H1 (cell line): ENCODE results near the gene RBM6. TPM values are rescaled to one million over a fixed set of nuclear protein-coding genes. Genes with fewer than 3 reads are reported as not detected.

Experiments used
- CTCF ChIA-PET: fragments of 300-600 bp; sonication (Branson Sonifier 250); formaldehyde crosslinking; loops from one replicate; lab custom pipeline; 2021; ENCODE audit not compliant: partially characterized antibody; lab: Charles Lee
- POLR2A ChIA-PET: fragments of 300-600 bp; sonication (Branson Sonifier 250); formaldehyde crosslinking; loops from one replicate; lab custom pipeline; 2021; ENCODE audit warnings: inconsistent platforms; ENCODE audit not compliant: partially characterized antibody; lab: Charles Lee
- DNase-seq, 2 experiments: peaks; one replicate each; pipeline versions ENCODE4 v3.0.0 to v3.0.0-alpha.2; 2010 to 2022; ENCODE audit warnings: low spot score in 2 of 2, low read depth in 1 of 2, mixed read lengths in 1 of 2
- FAIRE-seq: peaks from 2 replicates; lab custom pipeline; 2011; peaks lifted over from hg19 to GRCh38; lab: Jason Lieb, UNC
- H2AFZ ChIP-seq: 2 replicates; pipeline ENCODE4 v1.8.1; 2012; ENCODE audit warnings: low read length, inconsistent platforms
- H2AK5ac ChIP-seq: 2 replicates; pipeline ENCODE4 v1.6.1; 2013; ENCODE audit warnings: low read depth, low read length
- H2BK120ac ChIP-seq: replicated peaks from 2 replicates; pipeline ENCODE3; 2013; ENCODE audit warnings: low read depth, low read length, inconsistent platforms
- H2BK12ac ChIP-seq: 2 replicates; pipeline ENCODE4 v1.6.1; 2013; ENCODE audit warnings: low read depth, low read length
- H2BK15ac ChIP-seq: 2 replicates; pipeline ENCODE4 v1.6.1; 2013; ENCODE audit warnings: low read length
- H2BK20ac ChIP-seq: 2 replicates; pipeline ENCODE4 v1.6.1; 2013; ENCODE audit warnings: low read length
- H2BK5ac ChIP-seq: 2 replicates; pipeline ENCODE4 v1.6.1; 2013; ENCODE audit warnings: low read depth, low read length
- H3K14ac ChIP-seq: 2 replicates; pipeline ENCODE4 v1.6.1; 2013; ENCODE audit warnings: inconsistent platforms; ENCODE audit not compliant: insufficient read length
- H3K18ac ChIP-seq: 2 replicates; pipeline ENCODE4 v1.6.1; 2013; ENCODE audit warnings: low read length; ENCODE audit errors: extremely low read depth
- H3K23ac ChIP-seq: 2 replicates; pipeline ENCODE4 v1.6.1; 2013; ENCODE audit warnings: inconsistent platforms; ENCODE audit not compliant: insufficient read length
- H3K23me2 ChIP-seq: 2 replicates; pipeline ENCODE4 v1.6.1; 2013; ENCODE audit warnings: low read depth, low read length
- H3K27ac ChIP-seq: 2 replicates; pipeline ENCODE4 v1.6.1; 2011; ENCODE audit warnings: low read depth, low read length, inconsistent platforms
- H3K27me3 ChIP-seq, 4 experiments: replicated peaks in 1 of 4; 1 replicate in 1 of 4; 2 replicates in 3 of 4; pipeline versions ENCODE4 v1.6.1 to v1.8.1; 2011 to 2013; ENCODE audit warnings: low read length in 3 of 4, mild to moderate bottlenecking in 3 of 4, inconsistent platforms in 2 of 4, mixed read lengths in 2 of 4, moderate library complexity in 1 of 4; ENCODE audit not compliant: control insufficient read depth in 3 of 4, insufficient read depth in 3 of 4; ENCODE audit errors: extremely low read depth in 1 of 4
- H3K36me3 ChIP-seq, 4 experiments: 2 replicates each; pipeline versions ENCODE4 v1.6.1 to v1.8.1; 2011 to 2013; ENCODE audit warnings: mild to moderate bottlenecking in 4 of 4, low read length in 3 of 4, moderate library complexity in 2 of 4, control low read depth in 1 of 4, inconsistent platforms in 1 of 4; ENCODE audit not compliant: insufficient read depth in 4 of 4, control insufficient read depth in 2 of 4
- H3K4ac ChIP-seq: replicated peaks from 2 replicates; pipeline ENCODE3; 2013; ENCODE audit warnings: low read length, low read depth, mixed read lengths, inconsistent platforms; ENCODE audit not compliant: insufficient read length
- H3K4me1 ChIP-seq, 4 experiments: replicated peaks in 1 of 4; 1 replicate in 1 of 4; 2 replicates in 3 of 4; pipeline versions ENCODE4 v1.6.1 to v1.8.1; 2011 to 2013; ENCODE audit warnings: low read length in 3 of 4, inconsistent platforms in 2 of 4, mixed read lengths in 1 of 4; ENCODE audit not compliant: insufficient read depth in 4 of 4, control insufficient read depth in 3 of 4
- H3K4me2 ChIP-seq, 2 experiments: 2 replicates each; pipeline versions ENCODE4 v1.6.1 to v1.8.1; 2011 to 2013; ENCODE audit warnings: low read depth in 2 of 2, low read length in 2 of 2, control low read depth in 1 of 2, inconsistent platforms in 1 of 2, mild to moderate bottlenecking in 1 of 2; ENCODE audit not compliant: insufficient read depth in 1 of 2
- H3K4me3 ChIP-seq, 4 experiments: fragments of 200-600, 300-600 bp in 1 of 4; sonication (generic), shearing (Covaris generic), sonication (Bioruptor Twin) in 1 of 4; 2 replicates each; pipeline versions ENCODE4 v1.5.1 to v1.8.1; 2011 to 2016; ENCODE audit warnings: low read length in 4 of 4, low read depth in 3 of 4, control low read depth in 2 of 4, inconsistent platforms in 2 of 4, mild to moderate bottlenecking in 2 of 4, mixed read lengths in 1 of 4, moderate library complexity in 1 of 4; ENCODE audit not compliant: insufficient read depth in 2 of 4; ENCODE audit errors: extremely low read depth in 1 of 4
- H3K56ac ChIP-seq: replicated peaks from 2 replicates; pipeline ENCODE3; 2013; ENCODE audit warnings: low read depth, mild to moderate bottlenecking, mixed read lengths, low read length, inconsistent platforms; ENCODE audit not compliant: insufficient read length
- H3K79me1 ChIP-seq: 2 replicates; pipeline ENCODE4 v1.6.1; 2013; ENCODE audit warnings: low read depth, low read length, control low read depth
- H3K79me2 ChIP-seq, 2 experiments: 2 replicates each; pipeline versions ENCODE4 v1.6.1 to v1.8.1; 2012 to 2013; ENCODE audit warnings: low read length in 2 of 2, mild to moderate bottlenecking in 2 of 2, inconsistent platforms in 1 of 2; ENCODE audit not compliant: insufficient read depth in 2 of 2, control insufficient read depth in 1 of 2
- H3K9ac ChIP-seq, 4 experiments: replicated peaks in 1 of 4; 1 replicate in 1 of 4; 2 replicates in 3 of 4; pipeline versions ENCODE4 v1.6.1 to v1.8.1; 2011 to 2013; ENCODE audit warnings: low read depth in 3 of 4, low read length in 3 of 4, control low read depth in 2 of 4, mild to moderate bottlenecking in 2 of 4, moderate library complexity in 2 of 4, inconsistent platforms in 1 of 4; ENCODE audit errors: extremely low read depth in 1 of 4
- H3K9me3 ChIP-seq, 2 experiments: 2 replicates each; pipeline versions ENCODE4 v1.6.1 to v1.8.1; 2012 to 2013; ENCODE audit warnings: mild to moderate bottlenecking in 2 of 2, moderate library complexity in 2 of 2, control low read depth in 1 of 2, inconsistent platforms in 1 of 2, low read depth in 1 of 2, low read length in 1 of 2, mixed read lengths in 1 of 2; ENCODE audit not compliant: insufficient read depth in 2 of 2
- H4K20me1 ChIP-seq, 2 experiments: replicated peaks in 1 of 2; 2 replicates each; pipeline versions ENCODE3 to v1.8.1; 2011 to 2013; ENCODE audit warnings: inconsistent platforms in 2 of 2, low read length in 2 of 2, mild to moderate bottlenecking in 1 of 2; ENCODE audit not compliant: insufficient read depth in 2 of 2, control insufficient read depth in 1 of 2
- H4K5ac ChIP-seq: 2 replicates; pipeline ENCODE4 v1.6.1; 2013; ENCODE audit warnings: low read length, low read depth, mixed read lengths, inconsistent platforms; ENCODE audit not compliant: insufficient read length
- H4K8ac ChIP-seq: 2 replicates; pipeline ENCODE4 v1.8.0; 2013; ENCODE audit warnings: mild to moderate bottlenecking, moderate library complexity, low read length, inconsistent platforms; ENCODE audit not compliant: insufficient read depth; ENCODE audit errors: extremely low read depth
- H4K91ac ChIP-seq: replicated peaks from 2 replicates; pipeline ENCODE3; 2013; ENCODE audit warnings: low read length, mixed read lengths, inconsistent platforms; ENCODE audit not compliant: insufficient read length
- E2F6 ChIP-seq: IDR thresholded peaks from 2 replicates; pipeline ENCODE4 v1.6.1; 2012; ENCODE audit warnings: inconsistent platforms
- KDM5A ChIP-seq: fragments of 200-600 bp; IDR thresholded peaks from 2 replicates; pipeline ENCODE4 v1.7.1; 2012; ENCODE audit warnings: mild to moderate bottlenecking, low read length, inconsistent platforms, mixed read lengths
- RFX5 ChIP-seq: IDR thresholded peaks from 2 replicates; pipeline ENCODE4 v1.6.1; 2011; ENCODE audit warnings: low read depth, low read length, improper control_type of control experiment, borderline replicate concordance
- SIN3A ChIP-seq, 2 experiments: IDR thresholded peaks in 1 of 2; conservative IDR thresholded peaks in 1 of 2; 2 replicates each; pipeline ENCODE4 v1.6.1; 2011 to 2012; ENCODE audit warnings: low read length in 2 of 2, improper control_type of control experiment in 1 of 2, low read depth in 1 of 2, mild to moderate bottlenecking in 1 of 2
- YY1 ChIP-seq: IDR thresholded peaks from 2 replicates; pipeline ENCODE4 v1.6.1; 2011; ENCODE audit warnings: low read depth, mild to moderate bottlenecking, low read length
- WGBS, 2 experiments: shearing (Covaris generic) in 1 of 2; methylation state at CpG; one replicate each; pipeline versions ENCODE4 v1.1.6 to v1.1.7; 2013 to 2015; ENCODE audit warnings: low lambda C conversion rate in 2 of 2, mixed read lengths in 2 of 2, inconsistent platforms in 1 of 2, low coverage in 1 of 2, missing lambda C conversion rate in 1 of 2; ENCODE audit not compliant: insufficient replicate concordance in 2 of 2, insufficient coverage in 1 of 2, insufficient read length in 1 of 2; ENCODE audit errors: extremely low coverage in 1 of 2, missing lambda C conversion rate in 1 of 2; 5-methylcytosine and 5-hydroxymethylcytosine counted together
- polyA plus RNA-seq, 7 experiments: library from polyadenylated mRNA; depleted of rRNA in 3 of 7; stranded (reverse) in 5 of 7; unstranded in 2 of 7; fragments of >200 nt in 5 of 7; fragments of 200-250 nt in 2 of 7; gene quantifications; 1 replicate in 5 of 7; 2 replicates in 1 of 7; 4 replicates in 1 of 7; pipeline versions ENCODE4 v1.2.1 to v1.2.3, GENCODE V29; 2011 to 2013; ENCODE audit warnings: missing spikeins in 2 of 7, mixed read lengths in 2 of 7
- total RNA-seq: library from RNA; stranded (reverse); fragmentation: NEBNext Ultra II Directional; extraction: Animal tissue kit (Norgen Biotek cat#: 25700); gene quantifications from 2 replicates; pipeline ENCODE4 v1.2.1, GENCODE V29; 2021

The RBM6 gene
- total and polyA plus RNA-seq, 2 of the 8 experiments (the other 6 are each of a cell fraction or from before 2014, with no cell fraction given) = 30.6 to 80.1 TPM

- no peak for DNase-seq
- no peak overlapping the region for H2BK120ac ChIP-seq
- no peak overlapping the region for H3K9ac ChIP-seq
- no peak overlapping the region for H4K5ac ChIP-seq
- no peak for FAIRE-seq
- no peak overlapping the region for H3K18ac ChIP-seq
- H3K79me2 ChIP-seq = peaks cover 0 to 2% of the 10 kb centered on the region in 2 experiments; a peak in 1 of 4 replicates
- H2BK5ac ChIP-seq = no peak overlapping the region
- no peak overlapping the region for H4K91ac ChIP-seq
- POLR2A ChIA-PET = no interaction called here
- H3K4me1 ChIP-seq = no peaks in the 10 kb centered on the region
- no peak overlapping the region for H4K8ac ChIP-seq
- peaks cover 0 to 3% of the 10 kb centered on the region in 2 experiments for H4K20me1 ChIP-seq
- CTCF ChIA-PET = interaction anchor here (1.3 kb wide), 1 partner anchor 19 kb away, joined by 3 read pairs; no protein-coding TSS in a partner anchor
- no peak overlapping the region for H2AFZ ChIP-seq
- no peak overlapping the region for H2AK5ac ChIP-seq
- H3K9me3 ChIP-seq = no peaks in the 10 kb centered on the region
- no peak overlapping the region for H2BK20ac ChIP-seq
- no peaks in the 10 kb centered on the region for H3K27me3 ChIP-seq
- peaks cover 0 to 6% (median 0%) of the 10 kb centered on the region in 4 experiments; a peak in 2 of 8 replicates for H3K36me3 ChIP-seq
- 86% methylated on average over 1 of the region's 1 CpG; no CpG with 5 or more reads in 1 of the 2 experiments for WGBS, 2 experiments
- no peak overlapping the region for H3K4me2 ChIP-seq
- no peaks in the 10 kb centered on the region for H3K23me2 ChIP-seq
- no peak overlapping the region for H3K27ac ChIP-seq
- H3K4me3 ChIP-seq = no peak overlapping the region
- H2BK12ac ChIP-seq = no peak overlapping the region
- no peak overlapping the region for H2BK15ac ChIP-seq
- H3K79me1 ChIP-seq = no peaks in the 10 kb centered on the region; the same call in 1 of the 2 replicates
- H3K4ac ChIP-seq = no peak overlapping the region
- TF ChIP-seq E2F6 (no peak), YY1 (no peak), KDM5A (no peak), RFX5 (no peak), SIN3A (conservative IDR thresholded peaks at IDR 0.05 in 1 of 2, IDR thresholded peaks at IDR 0.05 in 1 of 2; ENCODE audit: low read depth in 1 of 2, low read length in 2 of 2) (no peak)
- H3K14ac ChIP-seq = no peak overlapping the region
- no peak overlapping the region for H3K23ac ChIP-seq
- no peak overlapping the region for H3K56ac ChIP-seq
Measured at GRCh38 chr3:50010959-50011358, 71.0 kb downstream of the RBM6 start.
